Stimulated activated CD4-positive, alpha-beta T cell treated with anti-CD3 and anti-CD28 coated beads, Interleukin-4, amount 100 ng/mL, for 24 hours (primary cell): ENCODE data around the gene BABAM1.
A peak's percentile ranks its signal among the peaks of the same experiment; 100 is the strongest.

ENCODE experiments used
- DNase-seq: peaks from one replicate; pipeline ENCODE4 v3.0.0-alpha.2; 2020

Gene BABAM1

DNA sequence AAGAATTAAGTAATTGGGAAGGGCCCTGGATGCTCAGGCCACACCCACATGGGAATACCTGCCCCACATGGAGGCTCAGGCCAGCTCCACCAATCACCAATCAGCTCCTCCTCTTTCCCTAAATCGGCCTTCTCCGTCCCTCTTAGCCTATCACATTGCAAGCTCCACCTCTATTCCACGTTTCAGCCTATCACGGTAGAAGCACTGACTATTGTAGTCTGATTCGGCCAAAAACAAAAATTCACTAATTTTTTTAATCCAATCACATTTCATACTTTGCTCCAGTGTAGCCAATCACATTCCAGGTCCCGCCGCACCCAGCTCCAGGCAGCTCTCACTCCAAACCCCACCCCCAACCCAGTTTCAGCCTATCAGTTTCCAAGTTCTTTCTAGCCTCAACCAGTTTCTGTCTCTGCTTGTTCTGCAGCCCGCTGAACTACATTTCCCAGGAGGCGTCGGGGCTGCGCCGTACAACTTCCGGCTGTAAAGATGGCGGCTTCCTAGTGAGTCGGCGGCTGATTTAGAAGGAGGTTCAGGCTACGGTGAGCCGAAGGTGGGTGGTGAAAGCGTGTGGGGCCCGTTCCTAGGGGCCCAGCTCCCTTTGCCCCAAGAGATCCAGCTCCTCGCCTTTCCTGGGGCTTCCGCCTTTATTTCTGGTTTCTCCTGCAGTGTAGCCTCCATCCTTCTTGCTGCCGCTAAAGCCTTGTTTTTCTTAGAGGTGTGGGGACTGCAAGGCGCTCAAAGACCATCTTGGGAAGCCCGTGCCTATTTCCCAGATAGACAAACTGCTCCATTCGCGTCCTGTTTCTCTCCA lies at the start of gene BABAM1:
TSS of gene BABAM1 (plus strand) at position 469 of the 814 bp plus-strand sequence. CDS start 1,364 bp downstream, outside the sequence.
- DNase-seq = peak; percentile 97

- DNase-seq = no peak
Measured at GRCh38 chr19:17219286-17219685, 48.0 kb upstream of the BABAM1 start.

DNA sequence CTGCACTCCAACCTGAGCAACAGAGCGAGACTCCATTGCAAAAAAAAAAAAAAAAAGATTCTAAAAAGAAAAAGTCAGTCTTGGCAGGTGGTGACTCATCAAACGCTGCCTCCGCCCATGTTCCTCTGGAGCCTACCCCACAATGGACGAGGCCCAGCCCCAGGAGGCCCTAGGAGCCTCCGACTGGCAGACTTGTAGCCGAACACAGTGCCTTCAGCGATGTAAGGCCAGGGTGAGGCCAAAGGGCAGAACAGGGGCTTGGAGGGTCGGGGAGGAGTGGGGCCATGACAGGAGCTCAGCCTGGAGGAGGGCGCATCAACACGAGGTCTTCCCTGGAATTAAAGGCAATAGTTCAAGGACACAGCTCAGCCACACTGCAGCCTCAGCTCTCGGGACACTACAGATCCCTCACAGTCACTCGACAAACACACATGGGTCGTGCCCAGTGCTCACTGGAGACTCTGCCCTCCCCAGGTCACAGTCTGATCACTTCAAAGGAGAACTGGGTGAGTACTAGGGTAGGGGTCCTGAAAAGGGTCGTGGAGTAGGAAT lies 47.0 kb upstream of the BABAM1 start:
- peak; percentile 29 for DNase-seq

GRCh38 chr19:17225053-17225452 lies 42.2 kb upstream of the BABAM1 start:
- no peak for DNase-seq

DNA sequence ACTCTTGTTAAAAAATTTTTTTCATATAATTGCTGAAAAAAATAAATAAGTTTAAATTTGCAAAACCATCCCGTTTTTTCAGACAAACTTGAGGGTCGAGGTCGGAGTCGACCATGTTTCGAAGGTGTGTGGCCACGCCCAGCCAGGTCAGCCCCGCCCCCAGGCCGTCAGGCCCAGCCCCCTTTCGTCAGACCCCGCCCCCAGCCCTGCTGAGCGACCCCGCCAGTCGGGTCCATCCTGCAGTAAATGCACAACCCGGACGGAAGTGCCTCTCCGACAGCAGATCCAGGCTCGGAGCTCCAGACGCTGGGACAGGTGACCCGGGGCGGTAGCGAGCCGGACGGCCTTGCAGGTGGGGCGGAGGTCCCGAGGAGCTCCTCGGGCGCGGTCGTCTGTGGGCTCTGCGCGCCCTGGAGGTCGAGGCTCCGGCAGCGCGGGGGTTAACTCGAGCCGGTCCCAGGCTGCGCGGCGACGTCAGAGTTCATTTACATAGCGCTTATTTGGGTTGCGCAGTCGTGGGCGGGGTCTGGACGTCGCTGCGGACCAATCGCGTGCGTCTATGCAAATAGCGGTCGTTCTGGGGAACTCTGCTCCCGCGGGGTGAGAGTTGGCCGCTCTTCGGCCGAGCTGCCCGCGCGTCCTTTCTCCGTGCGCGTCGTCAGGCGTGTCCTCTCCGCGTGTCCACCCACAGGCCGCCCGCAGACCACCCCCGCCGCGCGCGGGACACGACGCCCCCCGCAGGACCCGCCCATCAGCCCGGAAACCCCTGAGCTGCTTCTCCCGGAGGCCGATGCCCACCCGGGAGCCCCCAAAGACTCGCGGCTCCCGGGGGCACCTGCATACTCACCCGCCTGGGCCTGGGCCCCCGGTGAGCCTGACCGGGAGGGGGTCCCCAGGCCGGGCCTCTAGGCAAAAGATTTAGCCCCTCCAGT lies 41.0 kb upstream of the BABAM1 start, which contains the start of gene OCEL1:
TSS of gene OCEL1 (plus strand) at position 225 of the 932 bp plus-strand sequence. CDS start at position 247, 22 bp downstream.
- peak; percentile 98 for DNase-seq

- DNase-seq = no peak
Measured at GRCh38 chr19:17227798-17228367, 39.4 kb upstream of the BABAM1 start.

- no peak for DNase-seq
Measured at GRCh38 chr19:17229890-17230289, 37.4 kb upstream of the BABAM1 start.

GRCh38 chr19:17232258-17232657 lies 35.0 kb upstream of the BABAM1 start:
- no peak for DNase-seq

- DNase-seq = peak; percentile 67
Measured at GRCh38 chr19:17234911-17235299, 32.3 kb upstream of the BABAM1 start.

GRCh38 chr19:17235300-17235970 lies 31.8 kb upstream of the BABAM1 start:
- DNase-seq = peak; percentile 72

- peak; percentile 22 for DNase-seq
Measured at GRCh38 chr19:17235971-17236777, 31.1 kb upstream of the BABAM1 start.

GRCh38 chr19:17236811-17237543 lies 30.3 kb upstream of the BABAM1 start:
- no peak for DNase-seq

DNA sequence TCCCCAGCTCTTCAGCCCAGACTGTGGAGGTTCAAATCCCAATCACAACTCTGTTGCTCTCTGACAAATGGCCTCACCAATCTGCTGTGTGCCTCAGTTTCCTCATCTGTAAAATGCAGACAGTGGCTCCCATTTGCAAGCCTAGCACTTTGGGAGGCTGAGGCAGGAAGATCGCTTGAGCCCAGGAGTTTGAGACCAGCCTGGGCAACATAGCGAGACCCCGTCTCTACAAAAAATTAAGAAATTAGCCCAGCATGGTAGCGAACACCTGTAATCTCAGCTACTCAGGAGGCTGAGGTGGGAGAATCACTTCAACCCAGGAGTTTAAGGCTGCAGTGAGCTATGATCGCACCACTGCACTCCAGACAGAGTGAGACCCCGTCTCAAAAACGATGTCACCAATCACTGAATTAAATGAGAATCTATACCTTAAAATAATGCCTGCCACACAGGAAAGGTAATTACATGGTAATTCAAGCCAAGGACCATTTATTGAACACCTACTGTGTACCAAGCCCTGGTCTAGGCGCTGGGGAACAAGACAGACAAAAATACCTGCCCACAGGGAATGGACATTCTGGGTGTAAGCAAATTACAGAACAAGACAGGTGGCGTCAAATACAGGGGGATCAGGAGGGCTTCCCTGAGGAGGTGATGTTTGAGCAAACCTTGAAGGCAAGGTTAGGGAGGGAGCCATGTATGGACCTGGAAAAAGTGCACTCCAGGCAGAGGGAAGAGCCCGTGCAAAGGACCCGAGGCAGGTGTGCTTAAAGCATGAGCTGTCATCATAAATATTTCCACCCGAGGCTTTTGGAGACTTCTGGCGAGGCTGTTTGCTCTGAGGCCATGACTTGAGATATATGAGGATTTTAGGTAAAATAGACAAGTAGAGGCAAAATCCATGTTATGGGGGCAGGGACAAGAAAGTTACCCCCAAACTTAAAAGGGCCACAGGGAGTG lies 29.2 kb upstream of the BABAM1 start:
- DNase-seq = no peak

GRCh38 chr19:17240062-17240752 lies 27.0 kb upstream of the BABAM1 start:
- DNase-seq = no peak

- no peak for DNase-seq
Measured at GRCh38 chr19:17240826-17241399, 26.3 kb upstream of the BABAM1 start.

DNA sequence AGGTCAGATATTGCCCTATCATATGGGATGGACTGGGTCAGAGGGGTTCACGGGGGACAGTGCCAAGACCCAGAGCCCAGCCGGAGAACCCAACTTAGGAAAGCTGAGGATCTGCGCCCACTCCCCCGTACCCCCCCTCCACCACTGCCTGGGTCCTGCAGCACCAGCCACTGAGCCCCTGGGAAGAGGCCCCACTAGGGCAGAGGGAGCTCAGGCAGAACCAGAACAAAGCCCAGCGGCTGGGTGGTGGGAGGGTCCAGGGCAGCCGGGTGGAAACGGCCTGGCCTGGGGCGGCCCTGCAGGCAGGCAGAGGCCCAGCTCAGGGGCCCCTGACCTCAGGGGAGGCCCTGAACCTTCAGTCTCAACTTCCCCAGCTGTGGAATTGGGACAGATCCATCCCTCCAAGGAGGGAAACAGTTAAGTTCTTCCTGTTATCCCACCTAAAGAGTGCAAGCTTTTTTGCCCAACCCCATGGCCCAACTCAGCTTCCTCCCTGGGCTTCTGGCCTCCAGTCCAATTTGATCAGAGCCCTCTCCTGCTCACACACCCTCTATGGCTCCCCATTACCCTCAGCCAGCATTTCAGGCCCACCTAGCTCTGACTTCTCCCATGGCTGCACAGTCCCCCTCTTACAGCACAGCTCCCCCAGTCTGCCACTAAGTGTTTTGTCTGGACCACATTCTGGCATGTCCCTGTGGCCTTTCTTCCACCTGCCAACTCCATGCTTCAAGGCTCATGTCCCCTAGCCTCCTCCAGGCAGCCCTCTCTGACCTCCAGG lies 24.6 kb upstream of the BABAM1 start:
- DNase-seq = no peak

DNA sequence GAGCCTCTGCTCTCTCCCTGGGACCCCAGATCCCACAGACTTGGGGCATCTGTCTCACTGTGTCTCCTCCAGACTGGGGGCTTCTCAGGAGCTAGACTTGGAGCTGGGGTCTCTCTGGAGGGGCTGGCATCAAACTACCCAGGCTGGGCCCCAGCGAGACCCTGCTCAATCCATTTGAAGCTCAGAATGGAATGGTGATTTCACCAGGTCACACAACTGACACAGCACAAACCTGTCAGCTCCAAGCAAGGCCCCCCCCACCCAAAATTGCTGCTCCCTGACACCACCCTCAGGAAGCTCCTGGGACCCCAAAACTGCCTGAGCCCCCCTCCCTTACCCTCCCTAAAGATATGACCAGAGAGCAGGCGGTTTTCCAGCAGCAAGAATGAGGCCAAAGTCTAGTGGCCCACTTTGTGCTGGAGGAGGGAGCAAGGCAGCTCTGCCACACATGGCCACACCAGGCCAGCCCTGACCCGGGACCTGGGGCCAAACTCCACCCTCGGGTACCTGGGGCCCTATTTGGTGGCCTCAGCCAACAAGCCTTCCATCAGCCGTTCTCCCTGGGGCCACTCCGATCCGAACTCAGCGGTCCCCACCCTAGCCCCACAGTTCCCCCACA lies 23.9 kb upstream of the BABAM1 start:
- no peak for DNase-seq
